ENCODE measurements around the gene HIBADH.

HIBADH gene

DNA sequence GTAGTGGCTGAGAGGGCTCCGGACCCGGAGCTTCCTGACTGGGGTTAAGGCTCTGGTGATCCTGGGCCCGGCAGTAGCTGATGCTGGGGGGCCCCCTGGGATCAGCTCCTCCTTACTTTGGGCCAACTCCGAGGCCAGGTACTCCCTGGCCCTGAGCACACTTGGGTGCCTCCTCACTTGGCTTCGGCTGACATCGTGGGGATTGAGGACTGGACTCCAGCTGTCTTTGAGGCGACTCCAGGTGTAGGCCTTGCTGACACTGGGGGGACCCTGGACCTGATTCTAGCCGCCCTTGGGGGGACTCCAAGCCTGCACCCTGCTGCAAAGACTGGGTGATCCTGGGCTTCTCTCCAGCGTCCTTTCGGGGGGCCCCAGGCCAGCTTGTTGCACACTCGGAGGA is 170.5 kb downstream of the HIBADH start:
- no peak for DNase-seq (ENCODE audit: low read depth in 2 of 2)

GRCh38 chr7:27491534-27491933 is 171.1 kb downstream of the HIBADH start:
- DNase-seq (ENCODE audit: low read depth in 2 of 2): no peak

GRCh38 chr7:27487509-27487908 is 175.2 kb downstream of the HIBADH start:
- DNase-seq (ENCODE audit: low read depth in 2 of 2): no peak

GRCh38 chr7:27484451-27484850 is 178.2 kb downstream of the HIBADH start:
- no peak for DNase-seq (ENCODE audit: low read depth in 2 of 2)

DNA sequence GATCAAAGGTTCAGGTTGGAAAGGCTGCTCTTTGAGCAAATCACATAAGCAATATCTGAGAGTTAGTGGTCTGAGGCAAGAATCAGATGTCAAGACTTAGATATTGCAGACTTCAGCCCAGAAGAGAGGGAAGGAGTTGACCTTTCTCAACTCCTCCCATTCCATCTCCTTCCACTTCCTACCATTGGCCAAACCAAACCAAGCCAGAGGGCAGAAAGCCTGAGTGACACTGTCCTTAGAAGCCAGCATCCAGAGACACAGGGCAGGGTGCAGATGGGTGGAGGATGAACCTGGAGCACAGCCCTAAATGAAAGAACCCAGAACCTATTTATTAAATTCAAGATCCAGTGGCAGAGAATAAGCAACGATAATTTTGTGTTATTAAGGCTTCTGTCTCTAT is 180.5 kb downstream of the HIBADH start:
- DNase-seq (ENCODE audit: low read depth in 2 of 2): no peak

DNA sequence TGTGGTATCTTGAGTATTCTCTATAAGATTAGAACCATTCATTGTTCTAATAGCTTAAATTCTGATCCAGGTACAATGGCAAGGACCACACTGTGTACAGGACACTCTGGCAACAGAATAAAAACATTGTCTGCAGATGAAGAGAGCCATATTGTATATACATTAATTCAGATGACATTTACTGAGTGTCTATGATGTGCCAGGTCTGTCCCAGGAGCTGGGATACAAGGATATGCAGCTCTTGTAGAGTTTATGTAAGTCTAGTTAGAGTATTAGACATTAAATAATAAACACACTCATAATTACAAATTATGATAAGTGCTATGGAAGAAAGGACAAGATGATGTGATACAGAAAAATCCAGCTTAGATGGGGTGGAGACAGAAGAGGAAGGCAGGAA is 184.1 kb downstream of the HIBADH start:
- no peak for DNase-seq (ENCODE audit: low read depth in 2 of 2)

- DNase-seq (ENCODE audit: low read depth in 2 of 2): no peak
These were observed 184.6 kb downstream of the HIBADH start for GRCh38 chr7:27478084-27478483.

GRCh38 chr7:27476493-27476892 is 186.2 kb downstream of the HIBADH start:
- no peak for DNase-seq (ENCODE audit: low read depth in 2 of 2)

Measured in stimulated activated CD8-positive, alpha-beta memory T cell treated with anti-CD3 and anti-CD28 coated beads, Interleukin-15, amount 100 ng/mL, for 4 hours (primary cell).